Measurements from ENCODE around the gene ZFPM1. TPM values are rescaled to one million over a fixed set of nuclear protein-coding genes. Genes with fewer than 3 reads are reported as not detected.

ZFPM1 gene
- polyA plus RNA-seq, 3 donors = 2.1 to 5.7 (median 4.6) TPM

DNA sequence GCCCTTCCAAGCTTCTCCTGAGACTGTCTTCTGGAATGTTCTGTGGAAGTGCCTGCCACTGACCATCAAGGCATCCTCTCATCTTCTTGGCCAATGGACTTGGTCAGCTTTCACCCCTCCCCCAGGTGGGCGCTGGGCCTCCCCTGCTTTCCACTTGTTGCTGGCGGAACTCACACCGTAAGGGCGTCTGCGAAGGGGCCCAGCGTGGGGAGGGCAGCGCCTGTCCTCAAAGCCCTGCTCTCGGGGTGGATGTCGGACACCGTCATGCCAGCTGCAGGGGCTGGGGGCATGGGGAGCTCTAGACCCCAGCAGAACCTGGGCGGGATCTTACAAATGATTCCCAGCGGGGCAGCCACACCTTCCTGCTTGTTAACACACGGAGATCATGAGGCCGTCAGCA lies 11.6 kb upstream of the ZFPM1 start:
- DNase-seq (ENCODE audit: extremely low read depth in 1 of 11, low read depth in 9 of 11, low spot score in 4 of 11) = no peak

DNA sequence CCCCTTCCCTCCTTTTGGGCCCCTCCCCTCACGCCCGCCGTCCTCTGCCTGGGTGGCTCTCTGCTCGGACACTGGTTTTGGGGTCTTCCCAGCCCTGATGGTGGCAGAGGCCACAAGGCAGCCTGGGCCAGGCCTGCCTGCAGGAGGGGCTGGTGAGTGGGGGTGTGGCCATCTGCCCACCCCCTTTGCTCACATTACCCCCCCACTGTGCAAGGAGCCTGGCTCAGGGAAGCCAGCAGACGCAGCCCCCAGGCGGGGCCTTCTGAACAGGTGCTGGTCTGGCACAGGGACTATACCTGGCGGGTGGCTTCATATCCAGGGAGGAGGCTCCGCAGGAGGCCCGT lies 10.7 kb upstream of the ZFPM1 start:
- no peak for DNase-seq (ENCODE audit: extremely low read depth in 1 of 11, low read depth in 9 of 11, low spot score in 4 of 11)

GRCh38 chr16:88442727-88443576 lies 10.1 kb upstream of the ZFPM1 start:
- peak in 5 of 11 donors; percentile 55 to 71 (median 66) for DNase-seq (ENCODE audit: extremely low read depth in 1 of 11, low read depth in 9 of 11, low spot score in 4 of 11)

DNA sequence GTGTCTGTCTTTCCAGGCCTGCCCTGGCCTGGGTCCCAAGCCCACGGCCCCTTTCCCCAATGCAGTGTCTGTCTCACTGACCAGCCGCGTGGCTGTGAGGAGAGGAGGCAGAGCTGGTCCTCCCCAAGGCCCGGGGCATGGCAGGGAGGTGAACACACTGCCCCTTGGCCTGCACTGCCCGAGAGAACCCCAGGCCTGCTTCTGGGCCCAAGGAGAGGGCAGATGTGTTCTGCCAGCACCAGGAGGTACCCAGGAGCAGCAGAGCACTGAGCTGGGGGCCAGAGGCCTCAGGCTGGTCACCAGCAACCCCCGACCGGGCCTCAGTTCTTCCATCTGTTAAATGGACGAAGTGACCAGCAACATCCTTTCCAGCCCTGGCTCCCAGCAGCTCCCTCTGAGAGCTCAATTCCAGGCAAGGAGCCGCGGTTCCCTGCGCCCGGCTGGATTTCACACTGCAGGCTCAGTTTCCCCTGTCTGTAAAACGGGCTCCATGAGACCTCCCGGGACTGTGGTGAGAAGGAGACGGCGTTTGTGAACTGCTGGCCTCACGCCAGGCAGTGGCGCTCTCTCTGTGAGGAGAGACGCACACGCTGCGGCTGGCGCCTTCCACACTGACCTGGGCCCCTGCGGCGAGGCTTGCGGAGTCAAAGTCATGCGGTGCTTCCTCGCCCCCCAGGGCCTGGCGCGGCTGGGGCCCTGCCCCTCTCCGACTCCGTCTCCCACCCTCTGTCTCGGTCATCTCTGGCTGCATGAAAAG lies 8.1 kb upstream of the ZFPM1 start:
- no peak for DNase-seq (ENCODE audit: extremely low read depth in 1 of 11, low read depth in 9 of 11, low spot score in 4 of 11)

GRCh38 chr16:88445583-88445960 lies 7.5 kb upstream of the ZFPM1 start:
- DNase-seq (ENCODE audit: extremely low read depth in 1 of 11, low read depth in 9 of 11, low spot score in 4 of 11) = no peak

DNA sequence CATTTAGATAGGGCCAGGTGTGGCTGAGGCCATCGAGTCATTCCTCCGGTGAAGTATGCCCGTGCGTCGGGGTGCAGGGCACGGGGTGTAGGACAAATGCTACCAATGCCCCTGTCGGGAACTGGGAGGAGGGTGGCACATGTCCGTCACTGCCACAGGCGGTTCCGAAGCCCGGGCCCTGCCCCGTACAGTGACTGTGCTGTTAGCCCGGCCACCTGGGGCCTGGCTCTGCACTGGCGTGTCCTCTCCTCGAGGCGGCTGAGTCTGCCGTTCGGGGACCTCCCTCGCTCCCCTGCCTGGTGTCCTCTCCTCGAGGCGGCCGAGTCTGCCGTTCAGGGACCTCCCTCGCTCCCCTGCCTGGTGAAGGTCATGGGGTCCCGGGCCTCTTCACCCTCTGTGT lies 7.0 kb upstream of the ZFPM1 start:
- DNase-seq (ENCODE audit: extremely low read depth in 1 of 11, low read depth in 9 of 11, low spot score in 4 of 11) = no peak

- DNase-seq (ENCODE audit: extremely low read depth in 1 of 11, low read depth in 9 of 11, low spot score in 4 of 11) = no peak
These were observed 6.3 kb upstream of the ZFPM1 start for GRCh38 chr16:88446736-88447135.

DNA sequence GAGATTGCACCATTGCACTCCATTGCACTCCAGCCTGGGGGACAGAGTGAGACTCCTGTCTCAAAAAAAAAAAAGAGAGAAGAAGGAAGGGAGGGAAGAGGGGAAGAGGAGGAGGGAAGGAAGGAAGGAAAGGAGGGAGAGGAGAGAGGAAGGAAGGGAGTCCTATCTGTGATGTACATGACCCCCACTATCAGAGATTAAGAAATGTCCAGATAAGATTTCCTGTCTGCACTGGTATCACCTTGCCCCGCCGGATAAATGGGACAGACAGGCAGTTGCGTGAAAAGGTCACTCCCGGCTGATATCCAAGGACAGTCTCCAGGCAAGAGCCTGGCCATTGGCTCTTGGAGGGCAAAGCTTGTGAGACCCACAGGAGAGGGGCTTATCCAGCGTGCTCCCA lies 5.2 kb upstream of the ZFPM1 start:
- DNase-seq (ENCODE audit: extremely low read depth in 1 of 11, low read depth in 9 of 11, low spot score in 4 of 11) = no peak

DNA sequence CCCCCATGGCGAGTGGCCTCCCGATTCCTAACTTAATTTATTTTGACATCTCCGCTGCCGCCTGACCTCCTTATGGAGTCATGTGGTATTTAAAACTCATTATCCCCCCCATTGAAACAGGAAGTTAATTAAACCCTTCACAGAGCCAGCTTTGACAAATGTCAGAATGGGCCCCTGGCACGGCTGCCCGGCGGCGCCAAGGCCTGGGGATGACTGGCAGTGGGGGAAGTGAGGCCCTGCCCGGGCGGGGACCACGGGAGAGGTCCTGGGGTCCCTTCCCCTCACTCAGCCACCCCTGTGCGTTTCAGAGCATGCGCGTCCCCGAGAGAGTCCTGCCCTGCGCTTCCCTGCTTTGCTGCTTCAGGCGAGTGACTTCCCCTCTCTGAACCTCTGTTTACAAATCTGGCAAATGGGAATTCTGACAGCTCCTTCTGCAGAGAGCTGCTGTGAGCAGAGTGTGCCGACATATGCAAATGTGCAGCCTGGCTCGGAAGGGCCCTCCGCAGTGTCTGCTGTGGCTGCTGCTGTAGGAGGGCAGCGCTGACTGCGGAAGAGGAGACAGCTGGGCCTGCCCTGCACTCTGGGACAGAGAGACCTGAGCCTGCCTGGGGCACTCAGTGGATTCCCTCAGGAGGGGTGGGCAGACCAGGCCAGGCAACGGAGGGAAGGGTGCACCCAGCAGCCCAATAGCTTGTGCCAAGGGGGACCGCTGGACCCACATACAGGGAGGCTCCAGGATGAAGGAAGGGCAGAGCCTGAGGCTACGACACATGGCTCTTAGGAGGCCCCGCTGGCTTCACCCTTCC lies 4.4 kb upstream of the ZFPM1 start:
- no peak for DNase-seq (ENCODE audit: extremely low read depth in 1 of 11, low read depth in 9 of 11, low spot score in 4 of 11)

DNA sequence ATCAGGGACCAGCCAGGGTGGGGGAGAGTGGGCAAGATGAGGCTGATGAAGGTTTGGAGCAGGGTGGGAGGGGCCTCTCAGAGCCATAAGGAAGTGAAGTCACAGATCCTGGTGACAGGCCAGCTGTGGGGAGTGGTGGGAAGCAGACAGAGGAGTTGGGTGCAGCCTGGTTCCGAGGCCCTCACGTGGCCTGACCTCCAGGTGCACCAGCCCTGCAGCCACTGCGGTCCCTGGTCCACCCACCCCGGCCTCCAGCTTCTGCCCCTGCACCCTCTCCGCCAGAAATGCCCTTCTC lies 3.9 kb upstream of the ZFPM1 start:
- no peak for DNase-seq (ENCODE audit: extremely low read depth in 1 of 11, low read depth in 9 of 11, low spot score in 4 of 11)

- DNase-seq (ENCODE audit: extremely low read depth in 1 of 11, low read depth in 9 of 11, low spot score in 4 of 11) = no peak
These were observed 1.2 kb upstream of the ZFPM1 start for GRCh38 chr16:88451586-88452481.

GRCh38 chr16:88452482-88453216 lies 431 bp upstream of the ZFPM1 start:
- peak; percentile 79 to 95 (median 92) for DNase-seq (ENCODE audit: extremely low read depth in 1 of 11, low read depth in 9 of 11, low spot score in 4 of 11)

DNA sequence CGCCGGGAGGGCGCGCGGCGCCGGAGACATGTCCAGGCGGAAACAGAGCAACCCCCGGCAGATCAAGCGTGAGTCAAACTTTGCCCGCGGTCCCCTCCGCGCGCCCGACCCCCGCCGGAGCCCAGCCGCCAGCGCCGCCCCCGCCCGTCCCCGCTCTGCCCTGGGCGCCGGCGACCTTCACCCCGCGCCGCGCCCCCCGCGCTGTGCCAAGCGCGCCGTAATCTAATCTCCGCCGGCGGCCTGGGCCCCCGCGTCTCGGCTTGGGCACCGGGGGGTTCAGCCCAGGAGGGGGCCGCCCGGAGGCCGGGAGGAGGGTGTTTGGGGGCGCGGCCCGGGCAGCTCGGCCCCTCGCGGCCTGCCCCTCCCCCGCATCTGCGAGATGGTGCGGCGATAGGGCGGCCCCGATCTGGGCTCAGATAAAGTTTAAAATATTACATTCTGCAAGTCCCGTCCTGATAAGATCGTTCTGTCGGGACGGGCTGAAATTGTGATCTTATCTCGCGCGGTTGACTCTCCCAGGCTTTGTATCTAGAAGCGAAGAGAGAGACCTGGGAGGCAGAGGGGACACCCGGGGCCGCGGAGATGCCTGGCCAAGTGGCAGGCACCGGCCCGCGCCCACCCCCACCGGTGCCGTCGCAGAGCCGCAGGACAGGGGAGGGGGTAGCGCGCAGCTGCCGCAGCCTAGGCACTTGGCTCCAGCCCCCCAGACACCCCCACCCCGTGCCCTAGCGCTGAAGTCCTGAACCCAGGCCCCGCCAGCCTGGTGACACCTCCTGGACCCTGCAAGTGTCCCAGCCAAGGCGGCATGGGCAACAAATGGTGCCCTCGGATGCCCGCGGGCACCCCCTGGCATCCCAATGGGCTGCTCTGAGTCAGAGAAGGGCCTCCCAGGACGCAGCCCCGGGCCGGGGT lies 787 bp downstream of the ZFPM1 start:
- no peak for DNase-seq (ENCODE audit: extremely low read depth in 1 of 11, low read depth in 9 of 11, low spot score in 4 of 11)

- DNase-seq (ENCODE audit: extremely low read depth in 1 of 11, low read depth in 9 of 11, low spot score in 4 of 11) = no peak
These were observed 1.5 kb downstream of the ZFPM1 start for GRCh38 chr16:88454523-88454947.

DNA sequence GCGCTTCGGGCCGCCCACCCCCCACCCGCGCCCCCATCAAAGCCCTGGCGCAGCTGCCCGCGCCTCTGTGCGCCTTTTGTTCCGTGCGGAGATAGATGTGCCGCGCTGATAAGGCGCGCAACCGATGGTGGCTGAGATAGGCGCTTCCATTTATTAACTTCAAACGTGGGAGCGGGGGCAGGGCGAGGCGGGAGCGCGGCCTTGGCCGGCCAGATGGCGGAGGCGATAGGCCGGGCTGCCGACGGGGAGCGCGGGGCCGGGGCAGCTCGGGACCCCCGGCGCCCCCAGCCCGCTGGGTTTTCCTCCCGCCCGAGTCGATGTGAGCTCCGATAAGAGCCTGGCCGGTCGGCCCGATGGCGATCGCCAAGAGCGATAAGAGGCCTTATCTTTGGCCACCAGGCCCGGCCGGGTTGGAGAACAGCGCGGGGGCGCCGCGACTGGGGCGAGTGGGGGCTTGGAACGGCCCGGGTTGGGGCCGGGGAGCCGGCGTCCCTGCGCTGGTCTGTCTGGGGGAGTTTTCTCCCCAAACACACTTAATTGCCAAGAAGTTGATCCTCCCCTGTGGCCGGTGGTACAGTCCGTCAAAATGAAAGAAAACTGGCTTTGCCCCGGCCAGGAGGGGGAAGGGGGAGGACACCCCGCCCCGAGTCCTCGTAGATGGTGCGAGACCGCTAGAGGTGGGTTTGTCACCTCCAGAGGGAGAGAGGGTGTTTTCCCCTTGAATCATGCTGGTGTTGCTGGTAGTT lies 2.7 kb downstream of the ZFPM1 start:
- DNase-seq (ENCODE audit: extremely low read depth in 1 of 11, low read depth in 9 of 11, low spot score in 4 of 11) = peak in 1 of 11 donors; percentile 37

GRCh38 chr16:88456356-88457292 lies 3.5 kb downstream of the ZFPM1 start:
- DNase-seq (ENCODE audit: extremely low read depth in 1 of 11, low read depth in 9 of 11, low spot score in 4 of 11) = no peak

Data from renal cortex interstitium (tissue), 11 donors.